Tibial nerve (tissue), 4 donors: Measurements from ENCODE around the gene OLA1. TPM values are rescaled to one million over a fixed set of nuclear protein-coding genes. Genes with fewer than 3 reads are reported as not detected.

ENCODE experiments used
- DNase-seq, 2 donors: peaks; one replicate each; pipeline ENCODE4 v3.0.0-alpha.2; 2019; ENCODE audit warnings: low spot score in 2 of 2
- H3K27ac ChIP-seq, 4 donors: fragments of 200-600 bp; sonication (generic) in 3 of 4; one replicate each; pipeline ENCODE4 v1.5.1; 2017 to 2019; ENCODE audit warnings: mild to moderate bottlenecking in 1 of 4
- H3K27me3 ChIP-seq, 2 donors: fragments of 200-600 bp; sonication (generic) in 1 of 2; one replicate each; pipeline versions ENCODE4 v1.5.1 to v1.6.0; 2017 to 2019
- H3K36me3 ChIP-seq, 3 donors: fragments of 200-600 bp; sonication (generic); one replicate each; pipeline ENCODE4 v1.5.1; 2018 to 2019
- H3K4me1 ChIP-seq, 4 donors: fragments of 200-600 bp; sonication (generic) in 3 of 4; one replicate each; pipeline ENCODE4 v1.5.1; 2017 to 2019
- H3K4me3 ChIP-seq, 4 donors: fragments of 200-600 bp; sonication (generic) in 3 of 4; one replicate each; pipeline ENCODE4 v1.5.1; 2017 to 2019; ENCODE audit warnings: mild to moderate bottlenecking in 1 of 4, moderate library complexity in 1 of 4
- H3K9me3 ChIP-seq, 4 donors: fragments of 200-600 bp; sonication (generic) in 3 of 4; one replicate each; pipeline ENCODE4 v1.5.1; 2017 to 2019
- CTCF ChIP-seq, 5 experiments: fragments of 200-600 bp in 3 of 5; fragments of 450-650 bp in 2 of 5; sonication (generic) in 3 of 5; IDR thresholded peaks; one replicate each; pipeline ENCODE4 v1.5.1; 2016 to 2019; ENCODE audit warnings: antibody characterized with exemption in 5 of 5, mild to moderate bottlenecking in 3 of 5, moderate library complexity in 2 of 5
- EP300 ChIP-seq, 2 donors: sonication (generic); formaldehyde crosslinking; IDR thresholded peaks; one replicate each; pipeline ENCODE4 v1.6.1; 2017; ENCODE audit warnings: antibody characterized with exemption in 2 of 2, mild to moderate bottlenecking in 1 of 2
- POLR2A ChIP-seq, 2 donors: fragments of 450-650 bp; IDR thresholded peaks; one replicate each; pipeline ENCODE4 v1.6.1; 2017; ENCODE audit warnings: antibody characterized with exemption in 2 of 2, mild to moderate bottlenecking in 2 of 2, moderate library complexity in 2 of 2
- WGBS, 2 donors: methylation state at CpG; one replicate each; pipeline ENCODE4 v1.1.5; 2018; 5-methylcytosine and 5-hydroxymethylcytosine counted together
- total RNA-seq, 4 donors: library from RNA; depleted of rRNA; stranded (reverse); fragments of >200 nt; gene quantifications; one replicate each; pipeline ENCODE4 v1.1.0, GENCODE V29; 2016

OLA1 gene
- total RNA-seq, result 10 to 100 TPM; 32.0 to 69.0 (median 45.5) TPM

GRCh38 chr2:174248187-174248997 lies at the start of gene OLA1:
Gene OLA1, minus strand, starts transcription at chr2:174248532. Its CDS starts 1,717 bp downstream, at chr2:174246815.
- Histone ChIP-seq H3K4me3 (peak within 1 kb of the TSS; percentile 66 to 89 (median 78)), H3K36me3 (peaks cover 0 to 18% (median 0%) of the 10 kb centered on the region in 3 donors), H3K27ac (peak within 1 kb of the TSS; percentile 77 to 90 (median 82)), H3K4me1 (peaks cover 0 to 19% (median 3%) of the 10 kb centered on the region in 4 donors), H3K27me3 (no peaks in the 10 kb centered on the region), H3K9me3 (no peaks in the 10 kb centered on the region)
- WGBS, 2 donors, result 1% methylated on average over 24 to 52 of the region's 85 CpGs
- DNase-seq, result peak; percentile 84 to 85
- TF ChIP-seq POLR2A (IDR thresholded peaks at IDR 0.05) (peak; percentile 83 to 84), CTCF (IDR thresholded peaks at IDR 0.05) (peak in 1 of 5 experiments; percentile 22), EP300 (IDR thresholded peaks at IDR 0.05) (peak in 1 of 2 donors; percentile 91)

GRCh38 chr2:174292908-174293307 lies 44.6 kb upstream of the OLA1 start:
- no peak for DNase-seq
- 96 to 100% methylated on average over 1 of the region's 1 CpG for WGBS, 2 donors
- Histone ChIP-seq H3K27me3 (peaks cover 0 to 4% of the 10 kb centered on the region in 2 donors), H3K27ac (no peak overlapping the region), H3K36me3 (no peaks in the 10 kb centered on the region), H3K4me3 (no peak overlapping the region), H3K9me3 (peaks cover 0 to 15% (median 2%) of the 10 kb centered on the region in 4 donors), H3K4me1 (no peaks in the 10 kb centered on the region)
- no peak for TF ChIP-seq CTCF (IDR thresholded peaks at IDR 0.05)
- no peak for TF ChIP-seq EP300 (IDR thresholded peaks at IDR 0.05)
- TF ChIP-seq POLR2A (IDR thresholded peaks at IDR 0.05), result no peak

- H3K27ac ChIP-seq, result no peak overlapping the region
- H3K27me3 ChIP-seq, result no peaks in the 10 kb centered on the region
- WGBS, 2 donors, result 48 to 51% methylated on average over 2 of the region's 2 CpGs
- H3K36me3 ChIP-seq, result no peaks in the 10 kb centered on the region
- no peaks in the 10 kb centered on the region for H3K4me1 ChIP-seq
- no peaks in the 10 kb centered on the region for H3K9me3 ChIP-seq
- DNase-seq, result no peak
- no peak for TF ChIP-seq POLR2A (IDR thresholded peaks at IDR 0.05)
- H3K4me3 ChIP-seq, result no peak overlapping the region
These were observed 37.8 kb upstream of the OLA1 start for GRCh38 chr2:174286172-174286571.

GRCh38 chr2:174282441-174282840 lies 34.1 kb upstream of the OLA1 start:
- DNase-seq, result no peak
- Histone ChIP-seq H3K27me3 (no peaks in the 10 kb centered on the region), H3K4me3 (no peak overlapping the region), H3K4me1 (no peaks in the 10 kb centered on the region), H3K27ac (no peak overlapping the region), H3K9me3 (no peaks in the 10 kb centered on the region), H3K36me3 (no peaks in the 10 kb centered on the region)
- 78 to 79% methylated on average over 2 of the region's 2 CpGs for WGBS, 2 donors
- no peak for TF ChIP-seq CTCF (IDR thresholded peaks at IDR 0.05)
- TF ChIP-seq POLR2A (IDR thresholded peaks at IDR 0.05), result no peak
- no peak for TF ChIP-seq EP300 (IDR thresholded peaks at IDR 0.05)

- H3K9me3 ChIP-seq, result no peaks in the 10 kb centered on the region
- H3K4me1 ChIP-seq, result no peaks in the 10 kb centered on the region
- WGBS, 2 donors, result 56 to 72% methylated on average over 1 of the region's 1 CpG
- TF ChIP-seq POLR2A (IDR thresholded peaks at IDR 0.05) (no peak), CTCF (IDR thresholded peaks at IDR 0.05) (no peak), EP300 (IDR thresholded peaks at IDR 0.05) (no peak)
- H3K36me3 ChIP-seq, result no peaks in the 10 kb centered on the region
- DNase-seq, result no peak
- no peaks in the 10 kb centered on the region for H3K27me3 ChIP-seq
- no peak overlapping the region for H3K27ac ChIP-seq
- H3K4me3 ChIP-seq, result no peak overlapping the region
These were observed 33.4 kb upstream of the OLA1 start for GRCh38 chr2:174281736-174282135.
